Hepatocyte (in vitro differentiated cells): ENCODE measurements around the gene CCNQ. TPM values are rescaled to one million over a fixed set of nuclear protein-coding genes. Genes with fewer than 3 reads are reported as not detected.
A peak's percentile ranks its signal among the peaks of the same experiment; 100 is the strongest.

ENCODE experiments used
- DNase-seq: peaks from one replicate; pipeline ENCODE4 v3.0.0-alpha.2; 2016; ENCODE audit warnings: low spot score
- H2AFZ ChIP-seq: fragments of 200-600 bp; sonication (generic); 2 replicates; pipeline ENCODE4 v1.6.0; 2016; ENCODE audit warnings: antibody characterized with exemption, mild to moderate bottlenecking
- H3K27ac ChIP-seq: fragments of 200-600 bp; sonication (generic); 2 replicates; pipeline ENCODE4 v1.5.1; 2016; ENCODE audit warnings: mild to moderate bottlenecking
- H3K27me3 ChIP-seq: fragments of 200-600 bp; sonication (generic); 2 replicates; pipeline ENCODE4 v1.6.1; 2016
- H3K36me3 ChIP-seq: fragments of 200-600 bp; sonication (generic); replicated peaks from 2 replicates; pipeline ENCODE4 v1.5.1; 2016; ENCODE audit warnings: low read depth; ENCODE audit not compliant: insufficient read depth
- H3K4me1 ChIP-seq: fragments of 200-600 bp; sonication (generic); 2 replicates; pipeline ENCODE4 v1.5.1; 2016; ENCODE audit warnings: mild to moderate bottlenecking, moderate library complexity; ENCODE audit not compliant: insufficient read depth
- H3K4me2 ChIP-seq: fragments of 200-600 bp; sonication (generic); 2 replicates; pipeline ENCODE4 v1.6.0; 2016
- H3K4me3 ChIP-seq: fragments of 200-600 bp; sonication (generic); 2 replicates; pipeline ENCODE4 v1.5.1; 2016; ENCODE audit warnings: mild to moderate bottlenecking
- H3K79me2 ChIP-seq: fragments of 200-600 bp; sonication (generic); 2 replicates; pipeline ENCODE4 v1.6.0; 2017; ENCODE audit warnings: mild to moderate bottlenecking
- H3K9me2 ChIP-seq: fragments of 200-600 bp; sonication (generic); replicated peaks from 2 replicates; pipeline ENCODE4 v1.6.0; 2017; ENCODE audit warnings: mild to moderate bottlenecking; ENCODE audit not compliant: insufficient read depth
- H3K9me3 ChIP-seq: fragments of 200-600 bp; sonication (generic); 2 replicates; pipeline ENCODE4 v1.5.1; 2016; ENCODE audit warnings: low read depth, mild to moderate bottlenecking
- H4K20me1 ChIP-seq: fragments of 200-600 bp; sonication (generic); 2 replicates; pipeline ENCODE4 v1.6.0; 2016; ENCODE audit warnings: mild to moderate bottlenecking; ENCODE audit not compliant: insufficient read depth, poor library complexity, severe bottlenecking
- CTCF ChIP-seq: fragments of 200-600 bp; sonication (generic); IDR thresholded peaks from 2 replicates; pipeline ENCODE4 v1.5.1; 2016; ENCODE audit warnings: antibody characterized with exemption, mild to moderate bottlenecking; ENCODE audit not compliant: poor library complexity
- EZH2 ChIP-seq: fragments of 200-600 bp; sonication (generic); IDR thresholded peaks from 2 replicates; pipeline ENCODE4 v1.6.1; 2016; ENCODE audit warnings: antibody characterized with exemption, mild to moderate bottlenecking, borderline replicate concordance
- EZH2phosphoT487 ChIP-seq: fragments of 200-600 bp; sonication (generic); IDR thresholded peaks from one replicate; pipeline ENCODE4 v1.6.1; 2018; ENCODE audit warnings: antibody characterized with exemption, mild to moderate bottlenecking, low read depth, moderate library complexity; ENCODE audit not compliant: unreplicated experiment, severe bottlenecking
- WGBS: methylation state at CpG from one replicate; pipeline ENCODE4 v1.1.6; 2016; ENCODE audit warnings: low lambda C conversion rate; ENCODE audit errors: missing lambda C conversion rate; 5-methylcytosine and 5-hydroxymethylcytosine counted together
- polyA plus RNA-seq: library from polyadenylated mRNA; unstranded; fragments of >200 nt; fragmentation: Nextera tagmentation; extraction: Ambion mirVana; gene quantifications from 2 replicates; pipeline ENCODE4 v1.2.1, GENCODE V29; 2016
- total RNA-seq: library from RNA; depleted of rRNA; stranded (reverse); fragments of >200 nt; gene quantifications from 2 replicates; pipeline ENCODE4 v1.2.3, GENCODE V29; 2014

The CCNQ gene
- total and polyA plus RNA-seq, 2 experiments from 2014 or later: 26.7 to 28.3 TPM

- no peaks in the 10 kb centered on the region for H3K4me1 ChIP-seq
- WGBS: 57% methylated on average over 2 of the region's 2 CpGs
- H2AFZ ChIP-seq: no peak overlapping the region
- H3K79me2 ChIP-seq: no peaks in the 10 kb centered on the region
- no peak overlapping the region for H3K4me3 ChIP-seq
- TF ChIP-seq EZH2phosphoT487 (no peak), CTCF (no peak)
- no peaks in the 10 kb centered on the region for H3K27me3 ChIP-seq
- H4K20me1 ChIP-seq: no peaks in the 10 kb centered on the region
- H3K36me3 ChIP-seq: no peaks in the 10 kb centered on the region
- H3K27ac ChIP-seq: no peak overlapping the region
- no peaks in the 10 kb centered on the region for H3K9me3 ChIP-seq
- no peak overlapping the region for H3K4me2 ChIP-seq
- no peaks in the 10 kb centered on the region for H3K9me2 ChIP-seq
- no peak for DNase-seq
Observed at GRCh38 chrX:153583433-153583832, 15.5 kb downstream of the CCNQ start.

- H2AFZ ChIP-seq: no peak overlapping the region
- peak; percentile 46 for DNase-seq
- H3K9me2 ChIP-seq: no peaks in the 10 kb centered on the region
- no peaks in the 10 kb centered on the region for H3K36me3 ChIP-seq
- 71% methylated on average over 13 of the region's 13 CpGs for WGBS
- H3K4me1 ChIP-seq: no peaks in the 10 kb centered on the region
- no peak for TF ChIP-seq CTCF
- TF ChIP-seq EZH2phosphoT487: no peak
- TF ChIP-seq EZH2: no peak
- peak overlapping the region; percentile 57 for H3K27ac ChIP-seq
- H3K9me3 ChIP-seq: no peaks in the 10 kb centered on the region
- H3K4me3 ChIP-seq: no peak overlapping the region
- no peaks in the 10 kb centered on the region for H3K27me3 ChIP-seq
- H4K20me1 ChIP-seq: no peaks in the 10 kb centered on the region
- no peak overlapping the region for H3K4me2 ChIP-seq
- no peaks in the 10 kb centered on the region for H3K79me2 ChIP-seq
Observed at GRCh38 chrX:153582896-153583295, 16.0 kb downstream of the CCNQ start.

- WGBS: 81% methylated on average over 14 of the region's 14 CpGs
- H3K79me2 ChIP-seq: no peaks in the 10 kb centered on the region
- H3K9me3 ChIP-seq: no peaks in the 10 kb centered on the region
- H3K36me3 ChIP-seq: no peaks in the 10 kb centered on the region
- DNase-seq: no peak
- no peaks in the 10 kb centered on the region for H3K4me1 ChIP-seq
- no peak overlapping the region for H3K27ac ChIP-seq
- no peak overlapping the region for H3K4me3 ChIP-seq
- H2AFZ ChIP-seq: no peak overlapping the region
- no peak overlapping the region for H3K4me2 ChIP-seq
- no peaks in the 10 kb centered on the region for H3K9me2 ChIP-seq
- no peak for TF ChIP-seq EZH2phosphoT487
- peak; percentile 9 for TF ChIP-seq CTCF
- no peaks in the 10 kb centered on the region for H3K27me3 ChIP-seq
- H4K20me1 ChIP-seq: no peaks in the 10 kb centered on the region
Observed at GRCh38 chrX:153580700-153581386, 18.1 kb downstream of the CCNQ start.

DNA sequence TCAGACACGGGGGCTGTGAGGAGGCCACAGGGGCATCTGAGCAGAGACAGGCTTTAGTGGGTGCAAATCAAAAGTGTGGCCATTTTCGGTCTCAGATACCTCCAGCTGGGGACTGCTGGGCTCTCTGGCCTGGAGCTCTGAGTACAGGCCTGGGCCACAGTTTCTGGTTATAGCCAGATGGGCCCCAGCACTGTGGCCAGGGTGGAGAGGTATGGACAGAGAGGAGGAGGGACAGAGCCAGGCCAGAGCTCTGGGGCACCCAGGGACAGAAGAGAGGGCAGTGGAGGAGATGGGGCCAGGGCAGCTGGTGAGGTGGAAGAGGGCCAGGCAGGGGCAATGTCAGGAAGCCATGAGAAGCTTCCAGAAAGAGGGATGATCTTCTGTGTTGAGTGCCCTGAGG lies 20.1 kb downstream of the CCNQ start:
- no peak for DNase-seq
- no peaks in the 10 kb centered on the region for H3K27me3 ChIP-seq
- no peak for TF ChIP-seq EZH2phosphoT487
- no peak for TF ChIP-seq CTCF
- no peak for TF ChIP-seq EZH2
- H3K79me2 ChIP-seq: no peaks in the 10 kb centered on the region
- H3K4me1 ChIP-seq: no peaks in the 10 kb centered on the region
- no peak overlapping the region for H3K4me2 ChIP-seq
- no peaks in the 10 kb centered on the region for H3K9me2 ChIP-seq
- H3K9me3 ChIP-seq: no peaks in the 10 kb centered on the region
- H3K4me3 ChIP-seq: no peak overlapping the region
- no peaks in the 10 kb centered on the region for H3K36me3 ChIP-seq
- WGBS: 68% methylated on average over 2 of the region's 2 CpGs
- no peak overlapping the region for H3K27ac ChIP-seq
- H4K20me1 ChIP-seq: no peaks in the 10 kb centered on the region
- H2AFZ ChIP-seq: no peak overlapping the region
